SJSA1 (cell line): ENCODE results near the gene BHLHE41. TPM values are rescaled to one million over a fixed set of nuclear protein-coding genes. Genes with fewer than 3 reads are reported as not detected.

Experiments used
- DNase-seq, 2 experiments: peaks; one replicate each; pipeline ENCODE4 v3.0.0-alpha.2; 2015 to 2020; ENCODE audit warnings: low spot score in 2 of 2, low read depth in 1 of 2
- H3K27ac ChIP-seq: fragments of 250-450 bp; sonication (Bioruptor Pico); 2 replicates; pipeline ENCODE4 v1.5.1; 2020; ENCODE audit warnings: mild to moderate bottlenecking, moderate library complexity
- H3K27me3 ChIP-seq: fragments of 250-450 bp; sonication (Bioruptor Pico); replicated peaks from 2 replicates; pipeline ENCODE4 v1.5.1; 2020; ENCODE audit warnings: mild to moderate bottlenecking, moderate library complexity
- H3K36me3 ChIP-seq: fragments of 250-450 bp; sonication (Bioruptor Pico); 2 replicates; pipeline ENCODE4 v1.5.1; 2020; ENCODE audit warnings: mild to moderate bottlenecking
- H3K4me1 ChIP-seq: fragments of 250-450 bp; sonication (Bioruptor Pico); replicated peaks from 2 replicates; pipeline ENCODE4 v1.6.1; 2021; ENCODE audit warnings: mild to moderate bottlenecking
- H3K4me3 ChIP-seq: fragments of 250-450 bp; sonication (Bioruptor Pico); 2 replicates; pipeline ENCODE4 v1.5.1; 2020; ENCODE audit warnings: mild to moderate bottlenecking
- H3K9me3 ChIP-seq: fragments of 250-450 bp; sonication (Bioruptor Pico); replicated peaks from 2 replicates; pipeline ENCODE4 v1.5.1; 2020; ENCODE audit warnings: mild to moderate bottlenecking
- total RNA-seq: library from RNA; depleted of rRNA; stranded (reverse); fragments of >200 nt; shearing (Covaris generic); gene quantifications from 2 replicates; pipeline ENCODE4 v1.2.3, GENCODE V29; 2014

BHLHE41 gene
- total RNA-seq, 1 experiment from 2014 or later, result 69.1 TPM

GRCh38 chr12:26126340-26127284 lies 1.8 kb upstream of the BHLHE41 start:
- H3K36me3 ChIP-seq, result peaks cover 27% of the 10 kb centered on the region
- H3K9me3 ChIP-seq, result no peaks in the 10 kb centered on the region
- H3K4me1 ChIP-seq, result peaks cover 22% of the 10 kb centered on the region
- H3K27me3 ChIP-seq, result no peaks in the 10 kb centered on the region
- DNase-seq, result peak; percentile 85 to 90
- peak overlapping the region; percentile 56 for H3K4me3 ChIP-seq
- H3K27ac ChIP-seq, result peak overlapping the region; percentile 95

GRCh38 chr12:26125400-26126339 lies 833 bp upstream of the BHLHE41 start:
- no peaks in the 10 kb centered on the region for H3K9me3 ChIP-seq
- peaks cover 36% of the 10 kb centered on the region for H3K36me3 ChIP-seq
- peak overlapping the region; percentile 56 for H3K4me3 ChIP-seq
- no peaks in the 10 kb centered on the region for H3K27me3 ChIP-seq
- H3K4me1 ChIP-seq, result peaks cover 24% of the 10 kb centered on the region
- DNase-seq, result peak; percentile 92 to 94
- H3K27ac ChIP-seq, result peak overlapping the region; percentile 95

GRCh38 chr12:26123482-26123980 lies 1.3 kb downstream of the BHLHE41 start:
- Histone ChIP-seq H3K27ac (peak overlapping the region; percentile 90), H3K4me3 (peak overlapping the region; percentile 56), H3K36me3 (peaks cover 53% of the 10 kb centered on the region), H3K9me3 (no peaks in the 10 kb centered on the region), H3K4me1 (peaks cover 38% of the 10 kb centered on the region), H3K27me3 (no peaks in the 10 kb centered on the region)
- DNase-seq, result no peak

GRCh38 chr12:26122681-26123481 lies 2.0 kb downstream of the BHLHE41 start:
- no peaks in the 10 kb centered on the region for H3K9me3 ChIP-seq
- H3K36me3 ChIP-seq, result peaks cover 59% of the 10 kb centered on the region
- peak overlapping the region; percentile 90 for H3K27ac ChIP-seq
- H3K27me3 ChIP-seq, result no peaks in the 10 kb centered on the region
- peak; percentile 95 to 98 for DNase-seq
- peaks cover 31% of the 10 kb centered on the region for H3K4me1 ChIP-seq
- H3K4me3 ChIP-seq, result peak overlapping the region; percentile 56

GRCh38 chr12:26122061-26122680 lies 2.7 kb downstream of the BHLHE41 start:
- no peaks in the 10 kb centered on the region for H3K9me3 ChIP-seq
- peak overlapping the region; percentile 90 for H3K27ac ChIP-seq
- H3K4me3 ChIP-seq, result peak overlapping the region; percentile 56
- no peaks in the 10 kb centered on the region for H3K27me3 ChIP-seq
- peaks cover 30% of the 10 kb centered on the region for H3K4me1 ChIP-seq
- peaks cover 59% of the 10 kb centered on the region for H3K36me3 ChIP-seq
- peak in 1 of 2 experiments; percentile 35 for DNase-seq

- peak overlapping the region; percentile 90 for H3K27ac ChIP-seq
- H3K36me3 ChIP-seq, result peaks cover 59% of the 10 kb centered on the region
- peaks cover 30% of the 10 kb centered on the region for H3K4me1 ChIP-seq
- peak overlapping the region; percentile 56 for H3K4me3 ChIP-seq
- H3K9me3 ChIP-seq, result no peaks in the 10 kb centered on the region
- DNase-seq, result peak in 1 of 2 experiments; percentile 61
- H3K27me3 ChIP-seq, result no peaks in the 10 kb centered on the region
These were observed 3.3 kb downstream of the BHLHE41 start for GRCh38 chr12:26121323-26122060.

- DNase-seq, result peak in 1 of 2 experiments; percentile 53
- no peaks in the 10 kb centered on the region for H3K27me3 ChIP-seq
These were observed 4.1 kb downstream of the BHLHE41 start for GRCh38 chr12:26120561-26121274.

GRCh38 chr12:26119391-26119989 lies 5.3 kb downstream of the BHLHE41 start:
- H3K27ac ChIP-seq, result peak overlapping the region; percentile 90

More at GRCh38 chr12:26120561-26121274, 4.1 kb downstream of the BHLHE41 start:
- H3K36me3 ChIP-seq, result peaks cover 59% of the 10 kb centered on the region
- H3K9me3 ChIP-seq, result no peaks in the 10 kb centered on the region
- H3K4me1 ChIP-seq, result peaks cover 30% of the 10 kb centered on the region
- peak overlapping the region; percentile 90 for H3K27ac ChIP-seq
- peak overlapping the region; percentile 56 for H3K4me3 ChIP-seq

GRCh38 chr12:26118308-26118707 lies 6.5 kb downstream of the BHLHE41 start:
- DNase-seq, result no peak
- H3K27me3 ChIP-seq, result no peaks in the 10 kb centered on the region
- no peaks in the 10 kb centered on the region for H3K9me3 ChIP-seq
- H3K27ac ChIP-seq, result no peak overlapping the region
- peaks cover 48% of the 10 kb centered on the region for H3K4me1 ChIP-seq
- H3K4me3 ChIP-seq, result no peak overlapping the region
- H3K36me3 ChIP-seq, result peaks cover 50% of the 10 kb centered on the region

More at GRCh38 chr12:26119391-26119989, 5.3 kb downstream of the BHLHE41 start:
- peaks cover 41% of the 10 kb centered on the region for H3K4me1 ChIP-seq
- H3K4me3 ChIP-seq, result no peak overlapping the region
- H3K9me3 ChIP-seq, result no peaks in the 10 kb centered on the region
- H3K36me3 ChIP-seq, result peaks cover 57% of the 10 kb centered on the region
- peak in 1 of 2 experiments; percentile 75 for DNase-seq
- H3K27me3 ChIP-seq, result no peaks in the 10 kb centered on the region

- Histone ChIP-seq H3K27ac (no peak overlapping the region), H3K4me3 (no peak overlapping the region), H3K36me3 (peaks cover 37% of the 10 kb centered on the region), H3K4me1 (peaks cover 59% of the 10 kb centered on the region), H3K27me3 (no peaks in the 10 kb centered on the region), H3K9me3 (no peaks in the 10 kb centered on the region)
- no peak for DNase-seq
These were observed 7.8 kb downstream of the BHLHE41 start for GRCh38 chr12:26116829-26117715.
